Measurements from ENCODE around the gene ISM1.

The ISM1 gene

GRCh38 chr20:13211956-13212618 lies 9.0 kb upstream of the ISM1 start:
- TF ChIP-seq ZNF274 (IDR thresholded peaks at IDR 0.05; ENCODE audit: low read depth, low read length), result no peak
- H3K4me3 ChIP-seq (ENCODE audit: low read length), result no peak overlapping the region

GRCh38 chr20:13212750-13213149 lies 8.3 kb upstream of the ISM1 start:
- no peak for TF ChIP-seq ZNF274 (IDR thresholded peaks at IDR 0.05; ENCODE audit: low read depth, low read length)
- no peak overlapping the region for H3K4me3 ChIP-seq (ENCODE audit: low read length)

GRCh38 chr20:13213335-13213734 lies 7.7 kb upstream of the ISM1 start:
- TF ChIP-seq ZNF274 (IDR thresholded peaks at IDR 0.05; ENCODE audit: low read depth, low read length), result no peak
- H3K4me3 ChIP-seq (ENCODE audit: low read length), result no peak overlapping the region

GRCh38 chr20:13216533-13216932 lies 4.5 kb upstream of the ISM1 start:
- TF ChIP-seq ZNF274 (IDR thresholded peaks at IDR 0.05; ENCODE audit: low read depth, low read length), result no peak
- H3K4me3 ChIP-seq (ENCODE audit: low read length), result no peak overlapping the region

- TF ChIP-seq ZNF274 (IDR thresholded peaks at IDR 0.05; ENCODE audit: low read depth, low read length), result no peak
- no peak overlapping the region for H3K4me3 ChIP-seq (ENCODE audit: low read length)
Observed at GRCh38 chr20:13219327-13220193, 1.5 kb upstream of the ISM1 start.

- H3K4me3 ChIP-seq (ENCODE audit: low read length), result peak overlapping the region; percentile 60; the same call in 1 of the 2 replicates
- no peak for TF ChIP-seq ZNF274 (IDR thresholded peaks at IDR 0.05; ENCODE audit: low read depth, low read length)
Observed at GRCh38 chr20:13220194-13220903, 725 bp upstream of the ISM1 start.

- no peak for TF ChIP-seq ZNF274 (IDR thresholded peaks at IDR 0.05; ENCODE audit: low read depth, low read length)
- peak overlapping the region; percentile 60; the same call in 1 of the 2 replicates for H3K4me3 ChIP-seq (ENCODE audit: low read length)
Observed at GRCh38 chr20:13221313-13221672, 219 bp downstream of the ISM1 start.

- TF ChIP-seq ZNF274 (IDR thresholded peaks at IDR 0.05; ENCODE audit: low read depth, low read length), result no peak
- H3K4me3 ChIP-seq (ENCODE audit: low read length), result peak overlapping the region; percentile 54; the same call in 1 of the 2 replicates
Observed at GRCh38 chr20:13221673-13222318, 722 bp downstream of the ISM1 start.

GRCh38 chr20:13222319-13222716 lies 1.2 kb downstream of the ISM1 start:
- no peak overlapping the region; the same call in 1 of the 2 replicates for H3K4me3 ChIP-seq (ENCODE audit: low read length)
- TF ChIP-seq ZNF274 (IDR thresholded peaks at IDR 0.05; ENCODE audit: low read depth, low read length), result no peak

- no peak overlapping the region for H3K4me3 ChIP-seq (ENCODE audit: low read length)
- TF ChIP-seq ZNF274 (IDR thresholded peaks at IDR 0.05; ENCODE audit: low read depth, low read length), result no peak
Observed at GRCh38 chr20:13223736-13224520, 2.9 kb downstream of the ISM1 start.

- no peak overlapping the region for H3K4me3 ChIP-seq (ENCODE audit: low read length)
- no peak for TF ChIP-seq ZNF274 (IDR thresholded peaks at IDR 0.05; ENCODE audit: low read depth, low read length)
Observed at GRCh38 chr20:13226367-13226766, 5.3 kb downstream of the ISM1 start.

GRCh38 chr20:13228771-13229170 lies 7.7 kb downstream of the ISM1 start:
- no peak overlapping the region for H3K4me3 ChIP-seq (ENCODE audit: low read length)
- no peak for TF ChIP-seq ZNF274 (IDR thresholded peaks at IDR 0.05; ENCODE audit: low read depth, low read length)

- H3K4me3 ChIP-seq (ENCODE audit: low read length), result no peak overlapping the region
- no peak for TF ChIP-seq ZNF274 (IDR thresholded peaks at IDR 0.05; ENCODE audit: low read depth, low read length)
Observed at GRCh38 chr20:13229538-13229937, 8.5 kb downstream of the ISM1 start.

Measured in GM08714 (cell line).